H1 (cell line): Measurements from ENCODE around the gene CRKL. TPM values are rescaled to one million over a fixed set of nuclear protein-coding genes. Genes with fewer than 3 reads are reported as not detected.

Experiments
- FOSL1 ChIP-seq: IDR thresholded peaks from 2 replicates; pipeline ENCODE4 v1.6.1; 2011; ENCODE audit warnings: mild to moderate bottlenecking, low read depth, low read length, moderate library complexity; ENCODE audit not compliant: insufficient read depth
- KDM5A ChIP-seq: fragments of 200-600 bp; IDR thresholded peaks from 2 replicates; pipeline ENCODE4 v1.7.1; 2012; ENCODE audit warnings: mild to moderate bottlenecking, low read length, inconsistent platforms, mixed read lengths
- SAP30 ChIP-seq: fragments of 300-600 bp; sonication (generic); IDR thresholded peaks from 2 replicates; pipeline ENCODE4 v1.7.1; 2012; ENCODE audit warnings: low read length, moderate library complexity, mild to moderate bottlenecking, inconsistent platforms; ENCODE audit not compliant: insufficient read depth, insufficient replicate concordance
- TAF7 ChIP-seq: optimal IDR thresholded peaks from 2 replicates; pipeline ENCODE3; 2011; ENCODE audit warnings: low read depth, mild to moderate bottlenecking, inconsistent platforms, low read length, moderate library complexity, borderline replicate concordance
- TEAD4 ChIP-seq: IDR thresholded peaks from 2 replicates; pipeline ENCODE4 v1.6.1; 2012; ENCODE audit warnings: low read depth, low read length, inconsistent platforms, mixed read lengths
- polyA plus RNA-seq, 7 experiments: library from polyadenylated mRNA; depleted of rRNA in 3 of 7; stranded (reverse) in 5 of 7; unstranded in 2 of 7; fragments of >200 nt in 5 of 7; fragments of 200-250 nt in 2 of 7; gene quantifications; 1 replicate in 5 of 7; 2 replicates in 1 of 7; 4 replicates in 1 of 7; pipeline versions ENCODE4 v1.2.1 to v1.2.3, GENCODE V29; 2011 to 2013; ENCODE audit warnings: missing spikeins in 2 of 7, mixed read lengths in 2 of 7
- total RNA-seq: library from RNA; stranded (reverse); fragmentation: NEBNext Ultra II Directional; extraction: Animal tissue kit (Norgen Biotek cat#: 25700); gene quantifications from 2 replicates; pipeline ENCODE4 v1.2.1, GENCODE V29; 2021

CRKL gene
- total and polyA plus RNA-seq, 2 of the 8 experiments (the other 6 are each of a cell fraction or from before 2014, with no cell fraction given), result 34.5 to 94.5 TPM

- TF ChIP-seq TAF7 (no peak), SAP30 (no peak), FOSL1 (no peak), KDM5A (no peak), TEAD4 (no peak)
Observed at GRCh38 chr22:20972933-20973577, 55.8 kb downstream of the CRKL start (continued).
